GM21529 (cell line): ENCODE data around the gene NUDT16L1.
A peak's percentile ranks its signal among the peaks of the same experiment; 100 is the strongest.

Experiments used
- ATAC-seq: cut with Tn5 transposase; IDR thresholded peaks from one replicate; pipeline ENCODE4 v1.9.1; 2021; ENCODE audit not compliant: unreplicated experiment

Gene NUDT16L1

GRCh38 chr16:4682084-4682591, 11.2 kb upstream of the NUDT16L1 start:
- no peak for ATAC-seq

GRCh38 chr16:4682616-4683254, 10.6 kb upstream of the NUDT16L1 start:
- ATAC-seq = no peak

- ATAC-seq = no peak
Observed at GRCh38 chr16:4683255-4684057, 9.9 kb upstream of the NUDT16L1 start.

GRCh38 chr16:4684058-4684715, 9.2 kb upstream of the NUDT16L1 start:
- no peak for ATAC-seq

- no peak for ATAC-seq
Observed at GRCh38 chr16:4684763-4685162, 8.6 kb upstream of the NUDT16L1 start.

- no peak for ATAC-seq
Observed at GRCh38 chr16:4685292-4685691, 8.1 kb upstream of the NUDT16L1 start.

- no peak for ATAC-seq
Observed at GRCh38 chr16:4685776-4686496, 7.4 kb upstream of the NUDT16L1 start.

- ATAC-seq = no peak
Observed at GRCh38 chr16:4686497-4687210, 6.7 kb upstream of the NUDT16L1 start.

GRCh38 chr16:4687416-4687815, 5.9 kb upstream of the NUDT16L1 start:
- no peak for ATAC-seq

- no peak for ATAC-seq
Observed at GRCh38 chr16:4687946-4688673, 5.3 kb upstream of the NUDT16L1 start.

- no peak for ATAC-seq
Observed at GRCh38 chr16:4688674-4689045, 4.7 kb upstream of the NUDT16L1 start.

- no peak for ATAC-seq
Observed at GRCh38 chr16:4689091-4689671, 4.2 kb upstream of the NUDT16L1 start.

GRCh38 chr16:4689864-4690704, 3.3 kb upstream of the NUDT16L1 start:
- ATAC-seq = no peak

GRCh38 chr16:4690946-4691665, 2.3 kb upstream of the NUDT16L1 start:
- ATAC-seq = no peak

- no peak for ATAC-seq
Observed at GRCh38 chr16:4691666-4692412, 1.5 kb upstream of the NUDT16L1 start.

- ATAC-seq = peak; percentile 18
Observed at GRCh38 chr16:4692460-4693295, 684 bp upstream of the NUDT16L1 start.
